GM18517 (cell line): ENCODE data around the gene UCK2.
A peak's percentile ranks its signal among the peaks of the same experiment; 100 is the strongest.

Experiments used
- ATAC-seq: cut with Tn5 transposase; IDR thresholded peaks from one replicate; pipeline ENCODE4 v1.9.1; 2021; ENCODE audit warnings: mild to moderate bottlenecking, moderate library complexity; ENCODE audit not compliant: unreplicated experiment

The UCK2 gene

GRCh38 chr1:165877411-165877810, 50.0 kb downstream of the UCK2 start:
- ATAC-seq = no peak

GRCh38 chr1:165877940-165878556, 50.6 kb downstream of the UCK2 start:
- peak; percentile 78 for ATAC-seq

GRCh38 chr1:165879946-165880345, 52.5 kb downstream of the UCK2 start:
- ATAC-seq = no peak

GRCh38 chr1:165880993-165881392, 53.6 kb downstream of the UCK2 start:
- no peak for ATAC-seq

GRCh38 chr1:165882168-165882837, 54.9 kb downstream of the UCK2 start:
- ATAC-seq = no peak

- ATAC-seq = no peak
Observed at GRCh38 chr1:165883056-165883455, 55.6 kb downstream of the UCK2 start.

GRCh38 chr1:165884009-165884689, 56.7 kb downstream of the UCK2 start:
- ATAC-seq = no peak

GRCh38 chr1:165884690-165885304, 57.4 kb downstream of the UCK2 start:
- no peak for ATAC-seq

GRCh38 chr1:165885305-165885694, 57.9 kb downstream of the UCK2 start:
- ATAC-seq = no peak

GRCh38 chr1:165886193-165886592, 58.8 kb downstream of the UCK2 start:
- ATAC-seq = no peak

GRCh38 chr1:165886983-165887382, 59.6 kb downstream of the UCK2 start:
- ATAC-seq = no peak

- no peak for ATAC-seq
Observed at GRCh38 chr1:165887877-165888551, 60.6 kb downstream of the UCK2 start.

- ATAC-seq = no peak
Observed at GRCh38 chr1:165888552-165888920, 61.1 kb downstream of the UCK2 start.

- ATAC-seq = no peak
Observed at GRCh38 chr1:165890684-165891083, 63.3 kb downstream of the UCK2 start.

- ATAC-seq = no peak
Observed at GRCh38 chr1:165891111-165891860, 63.9 kb downstream of the UCK2 start.

GRCh38 chr1:165892935-165893334, 65.5 kb downstream of the UCK2 start:
- ATAC-seq = no peak

- no peak for ATAC-seq
Observed at GRCh38 chr1:165893507-165893906, 66.1 kb downstream of the UCK2 start.

- ATAC-seq = no peak
Observed at GRCh38 chr1:165894591-165894990, 67.2 kb downstream of the UCK2 start.

- no peak for ATAC-seq
Observed at GRCh38 chr1:165895451-165895871, 68.0 kb downstream of the UCK2 start.

GRCh38 chr1:165896277-165896676, 68.9 kb downstream of the UCK2 start:
- no peak for ATAC-seq
